Measurements from ENCODE around the gene FRAS1.

Gene FRAS1

GRCh38 chr4:78357122-78357521 lies 300.0 kb downstream of the FRAS1 start:
- Histone ChIP-seq H2AFZ (ENCODE audit: low read depth, low read length) (no peak overlapping the region), H3K36me3 (ENCODE audit: insufficient read depth, low read length) (no peaks in the 10 kb centered on the region), H3K4me1 (ENCODE audit: insufficient read depth, low read length) (peaks cover 6% of the 10 kb centered on the region), H3K4me3 (ENCODE audit: low read length) (no peak overlapping the region), H3K9me3 (ENCODE audit: low read length) (no peaks in the 10 kb centered on the region), H3K27me3 (ENCODE audit: insufficient read depth, low read length) (no peaks in the 10 kb centered on the region)

GRCh38 chr4:78360466-78360865 lies 303.3 kb downstream of the FRAS1 start:
- Histone ChIP-seq H3K4me1 (ENCODE audit: insufficient read depth, low read length) (peaks cover 6% of the 10 kb centered on the region), H3K4me3 (ENCODE audit: low read length) (no peak overlapping the region), H3K27me3 (ENCODE audit: insufficient read depth, low read length) (no peaks in the 10 kb centered on the region), H3K36me3 (ENCODE audit: insufficient read depth, low read length) (no peaks in the 10 kb centered on the region), H3K9me3 (ENCODE audit: low read length) (no peaks in the 10 kb centered on the region), H2AFZ (ENCODE audit: low read depth, low read length) (no peak overlapping the region)

- Histone ChIP-seq H3K36me3 (ENCODE audit: insufficient read depth, low read length) (no peaks in the 10 kb centered on the region), H3K9me3 (ENCODE audit: low read length) (no peaks in the 10 kb centered on the region), H3K4me3 (ENCODE audit: low read length) (no peak overlapping the region), H2AFZ (ENCODE audit: low read depth, low read length) (no peak overlapping the region), H3K4me1 (ENCODE audit: insufficient read depth, low read length) (no peaks in the 10 kb centered on the region), H3K27me3 (ENCODE audit: insufficient read depth, low read length) (no peaks in the 10 kb centered on the region)
Observed at GRCh38 chr4:78361621-78362120, 304.5 kb downstream of the FRAS1 start.

- no peak overlapping the region for H2AFZ ChIP-seq (ENCODE audit: low read depth, low read length)
- H3K27me3 ChIP-seq (ENCODE audit: insufficient read depth, low read length): no peaks in the 10 kb centered on the region
- H3K9me3 ChIP-seq (ENCODE audit: low read length): no peaks in the 10 kb centered on the region
- H3K4me1 ChIP-seq (ENCODE audit: insufficient read depth, low read length): no peaks in the 10 kb centered on the region
- no peak overlapping the region for H3K4me3 ChIP-seq (ENCODE audit: low read length)
- H3K36me3 ChIP-seq (ENCODE audit: insufficient read depth, low read length): no peaks in the 10 kb centered on the region
Observed at GRCh38 chr4:78362310-78362709, 305.2 kb downstream of the FRAS1 start.

GRCh38 chr4:78363031-78363570 lies 306.0 kb downstream of the FRAS1 start:
- H3K4me3 ChIP-seq (ENCODE audit: low read length): no peak overlapping the region
- H2AFZ ChIP-seq (ENCODE audit: low read depth, low read length): no peak overlapping the region
- H3K9me3 ChIP-seq (ENCODE audit: low read length): no peaks in the 10 kb centered on the region
- no peaks in the 10 kb centered on the region for H3K36me3 ChIP-seq (ENCODE audit: insufficient read depth, low read length)
- H3K4me1 ChIP-seq (ENCODE audit: insufficient read depth, low read length): no peaks in the 10 kb centered on the region
- no peaks in the 10 kb centered on the region for H3K27me3 ChIP-seq (ENCODE audit: insufficient read depth, low read length)

GRCh38 chr4:78369679-78370078 lies 312.6 kb downstream of the FRAS1 start:
- Histone ChIP-seq H3K9me3 (ENCODE audit: low read length) (no peaks in the 10 kb centered on the region), H3K27me3 (ENCODE audit: insufficient read depth, low read length) (no peaks in the 10 kb centered on the region), H3K4me3 (ENCODE audit: low read length) (no peak overlapping the region), H3K36me3 (ENCODE audit: insufficient read depth, low read length) (no peaks in the 10 kb centered on the region), H2AFZ (ENCODE audit: low read depth, low read length) (no peak overlapping the region), H3K4me1 (ENCODE audit: insufficient read depth, low read length) (peaks cover 16% of the 10 kb centered on the region)

- peaks cover 16% of the 10 kb centered on the region for H3K4me1 ChIP-seq (ENCODE audit: insufficient read depth, low read length)
- no peaks in the 10 kb centered on the region for H3K9me3 ChIP-seq (ENCODE audit: low read length)
- no peaks in the 10 kb centered on the region for H3K27me3 ChIP-seq (ENCODE audit: insufficient read depth, low read length)
- no peaks in the 10 kb centered on the region for H3K36me3 ChIP-seq (ENCODE audit: insufficient read depth, low read length)
- H2AFZ ChIP-seq (ENCODE audit: low read depth, low read length): no peak overlapping the region
- H3K4me3 ChIP-seq (ENCODE audit: low read length): no peak overlapping the region
Observed at GRCh38 chr4:78370631-78371372, 313.7 kb downstream of the FRAS1 start.

- Histone ChIP-seq H3K9me3 (ENCODE audit: low read length) (no peaks in the 10 kb centered on the region), H3K4me3 (ENCODE audit: low read length) (no peak overlapping the region), H3K27me3 (ENCODE audit: insufficient read depth, low read length) (no peaks in the 10 kb centered on the region), H3K4me1 (ENCODE audit: insufficient read depth, low read length) (peaks cover 16% of the 10 kb centered on the region), H2AFZ (ENCODE audit: low read depth, low read length) (no peak overlapping the region), H3K36me3 (ENCODE audit: insufficient read depth, low read length) (no peaks in the 10 kb centered on the region)
Observed at GRCh38 chr4:78372355-78372988, 315.3 kb downstream of the FRAS1 start.

GRCh38 chr4:78377555-78377954 lies 320.4 kb downstream of the FRAS1 start:
- Histone ChIP-seq H2AFZ (ENCODE audit: low read depth, low read length) (no peak overlapping the region), H3K27me3 (ENCODE audit: insufficient read depth, low read length) (no peaks in the 10 kb centered on the region), H3K36me3 (ENCODE audit: insufficient read depth, low read length) (no peaks in the 10 kb centered on the region)

GRCh38 chr4:78379040-78379439 lies 321.9 kb downstream of the FRAS1 start:
- no peaks in the 10 kb centered on the region for H3K27me3 ChIP-seq (ENCODE audit: insufficient read depth, low read length)
- no peak overlapping the region for H2AFZ ChIP-seq (ENCODE audit: low read depth, low read length)
- no peaks in the 10 kb centered on the region for H3K9me3 ChIP-seq (ENCODE audit: low read length)
- no peak overlapping the region for H3K4me3 ChIP-seq (ENCODE audit: low read length)
- no peaks in the 10 kb centered on the region for H3K4me1 ChIP-seq (ENCODE audit: insufficient read depth, low read length)
- H3K36me3 ChIP-seq (ENCODE audit: insufficient read depth, low read length): no peaks in the 10 kb centered on the region

More at GRCh38 chr4:78377555-78377954, 320.4 kb downstream of the FRAS1 start:
- Histone ChIP-seq H3K4me3 (ENCODE audit: low read length) (no peak overlapping the region), H3K4me1 (ENCODE audit: insufficient read depth, low read length) (no peaks in the 10 kb centered on the region), H3K9me3 (ENCODE audit: low read length) (no peaks in the 10 kb centered on the region)

GRCh38 chr4:78379991-78380729 lies 323.0 kb downstream of the FRAS1 start:
- H3K36me3 ChIP-seq (ENCODE audit: insufficient read depth, low read length): no peaks in the 10 kb centered on the region
- no peak overlapping the region for H2AFZ ChIP-seq (ENCODE audit: low read depth, low read length)
- H3K4me1 ChIP-seq (ENCODE audit: insufficient read depth, low read length): no peaks in the 10 kb centered on the region
- no peaks in the 10 kb centered on the region for H3K27me3 ChIP-seq (ENCODE audit: insufficient read depth, low read length)
- no peaks in the 10 kb centered on the region for H3K9me3 ChIP-seq (ENCODE audit: low read length)
- no peak overlapping the region for H3K4me3 ChIP-seq (ENCODE audit: low read length)

- Histone ChIP-seq H3K27me3 (ENCODE audit: insufficient read depth, low read length) (no peaks in the 10 kb centered on the region), H3K4me3 (ENCODE audit: low read length) (no peak overlapping the region), H2AFZ (ENCODE audit: low read depth, low read length) (no peak overlapping the region), H3K4me1 (ENCODE audit: insufficient read depth, low read length) (no peaks in the 10 kb centered on the region), H3K9me3 (ENCODE audit: low read length) (no peaks in the 10 kb centered on the region), H3K36me3 (ENCODE audit: insufficient read depth, low read length) (no peaks in the 10 kb centered on the region)
Observed at GRCh38 chr4:78386679-78387078, 329.6 kb downstream of the FRAS1 start.

- no peak overlapping the region for H3K4me3 ChIP-seq (ENCODE audit: low read length)
- H2AFZ ChIP-seq (ENCODE audit: low read depth, low read length): no peak overlapping the region
- no peaks in the 10 kb centered on the region for H3K27me3 ChIP-seq (ENCODE audit: insufficient read depth, low read length)
- no peaks in the 10 kb centered on the region for H3K9me3 ChIP-seq (ENCODE audit: low read length)
- H3K4me1 ChIP-seq (ENCODE audit: insufficient read depth, low read length): no peaks in the 10 kb centered on the region
- no peaks in the 10 kb centered on the region for H3K36me3 ChIP-seq (ENCODE audit: insufficient read depth, low read length)
Observed at GRCh38 chr4:78395642-78396041, 338.5 kb downstream of the FRAS1 start.

Measured in neuron (in vitro differentiated cells).